Measurements from ENCODE around the gene INPPL1.

Gene INPPL1

GRCh38 chr11:72232260-72233055 is 7.9 kb downstream of the INPPL1 start:
- DNase-seq: no peak

GRCh38 chr11:72233056-72233772 is 8.6 kb downstream of the INPPL1 start:
- no peak for DNase-seq

- no peak for DNase-seq
Observed at GRCh38 chr11:72233773-72234513, 9.4 kb downstream of the INPPL1 start.

GRCh38 chr11:72234514-72234830 is 9.9 kb downstream of the INPPL1 start:
- DNase-seq: no peak

GRCh38 chr11:72234920-72235319 is 10.4 kb downstream of the INPPL1 start:
- no peak for DNase-seq

- no peak for DNase-seq
Observed at GRCh38 chr11:72235351-72236057, 10.9 kb downstream of the INPPL1 start.

GRCh38 chr11:72236083-72236697 is 11.6 kb downstream of the INPPL1 start:
- DNase-seq: no peak

- no peak for DNase-seq
Observed at GRCh38 chr11:72236774-72237111, 12.2 kb downstream of the INPPL1 start.

GRCh38 chr11:72237112-72237931 is 12.8 kb downstream of the INPPL1 start:
- no peak for DNase-seq

GRCh38 chr11:72238040-72238450 is 13.5 kb downstream of the INPPL1 start:
- peak; percentile 24 for DNase-seq

- DNase-seq: no peak
Observed at GRCh38 chr11:72238492-72239312, 14.1 kb downstream of the INPPL1 start.

- DNase-seq: no peak
Observed at GRCh38 chr11:72239313-72239848, 14.8 kb downstream of the INPPL1 start.

- no peak for DNase-seq
Observed at GRCh38 chr11:72239849-72240460, 15.4 kb downstream of the INPPL1 start.

- DNase-seq: no peak
Observed at GRCh38 chr11:72240461-72241290, 16.1 kb downstream of the INPPL1 start.

- no peak for DNase-seq
Observed at GRCh38 chr11:72241291-72241781, 16.8 kb downstream of the INPPL1 start.

GRCh38 chr11:72242141-72242540 is 17.6 kb downstream of the INPPL1 start:
- no peak for DNase-seq

- no peak for DNase-seq
Observed at GRCh38 chr11:72243173-72244059, 18.8 kb downstream of the INPPL1 start.

GRCh38 chr11:72244060-72244360 is 19.4 kb downstream of the INPPL1 start, which contains the start of gene PHOX2A:
TSS of gene PHOX2A (minus strand) at chr11:72244176. CDS start at chr11:72244004, 172 bp downstream.
- DNase-seq: no peak

All from NCI-H2107 (cell line).